Activated naive CD4-positive, alpha-beta T cell treated with anti-CD3 and anti-CD28 coated beads for 36 hours (primary cell): ENCODE data around the gene PLK3. TPM values are rescaled to one million over a fixed set of nuclear protein-coding genes. Genes with fewer than 3 reads are reported as not detected.
"Not testable (repeated sequence)": the region's sequence is repeated elsewhere in the genome, so short reads cannot be mapped to it uniquely, and the experiment has no call there.

ENCODE experiments used
- CTCF ChIA-PET: fragments of 350-600 bp; sonication (Branson Sonifier 250); formaldehyde crosslinking; loops from one replicate; lab custom pipeline; 2021; ENCODE audit warnings: antibody characterized with exemption; lab: Charles Lee
- DNase-seq: peaks from one replicate; pipeline ENCODE4 v3.0.0-alpha.2; 2020
- H3K27ac Mint-ChIP-seq: one replicate; pipeline ENCODE4 v1.8.0; 2021; ENCODE audit warnings: mild to moderate bottlenecking, mixed read lengths
- H3K27me3 Mint-ChIP-seq: one replicate; pipeline ENCODE4 v1.8.0; 2021; ENCODE audit warnings: low read depth, mixed read lengths
- H3K36me3 Mint-ChIP-seq: one replicate; pipeline ENCODE4 v1.8.0; 2021; ENCODE audit warnings: low read depth, mixed read lengths
- H3K4me1 Mint-ChIP-seq: one replicate; pipeline ENCODE4 v1.8.0; 2021; ENCODE audit warnings: low read depth, mixed read lengths
- H3K4me3 Mint-ChIP-seq: one replicate; pipeline ENCODE4 v1.8.0; 2021; ENCODE audit warnings: mild to moderate bottlenecking, moderate library complexity, mixed read lengths
- H3K9me3 Mint-ChIP-seq: one replicate; pipeline ENCODE4 v1.8.0; 2021; ENCODE audit warnings: mixed read lengths
- intact Hi-C: fragments of 100-400 bp; cut with micrococcal nuclease; formaldehyde crosslinking; loops from one replicate; pipeline ENCODE4 v1.15.1; 2023
- total RNA-seq, 2 experiments: library from RNA; stranded (reverse); gene quantifications; one replicate each; pipeline ENCODE4 v1.2.3, GENCODE V29; 2021

Gene PLK3
- total RNA-seq, 2 experiments from 2014 or later: 44.2 to 46.7 TPM

DNA sequence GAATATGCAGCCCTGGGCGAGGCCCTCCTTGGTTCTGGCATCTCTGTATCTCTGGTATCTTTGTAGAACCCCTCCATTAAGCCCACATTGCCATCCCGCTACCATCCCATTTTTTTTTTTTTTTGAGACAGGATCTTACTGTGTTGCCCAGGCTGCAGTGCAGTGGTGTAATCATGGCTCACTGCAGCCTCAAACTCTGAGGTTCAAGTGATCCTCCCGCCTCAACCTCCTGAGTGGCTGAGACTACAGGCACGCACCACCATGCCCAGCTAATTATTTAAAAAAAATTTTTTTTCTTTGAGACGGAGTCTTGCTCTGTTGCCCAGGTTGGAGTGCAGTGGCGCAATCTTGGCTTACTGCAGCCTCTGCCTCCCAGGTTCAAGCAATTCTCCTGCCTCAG is 24.2 kb downstream of the PLK3 start:
- H3K4me1 Mint-ChIP-seq: peaks cover 13% of the 10 kb centered on the region
- H3K27me3 Mint-ChIP-seq, H3K4me3 Mint-ChIP-seq, H3K36me3 Mint-ChIP-seq, DNase-seq, intact Hi-C loops, H3K27ac Mint-ChIP-seq, H3K9me3 Mint-ChIP-seq: not testable (repeated sequence)
- CTCF ChIA-PET: interaction anchor here (0.7 kb wide), 1 partner anchor 17 kb away, joined by 6 read pairs; the partner anchor contains the start of gene DYNLT4

DNA sequence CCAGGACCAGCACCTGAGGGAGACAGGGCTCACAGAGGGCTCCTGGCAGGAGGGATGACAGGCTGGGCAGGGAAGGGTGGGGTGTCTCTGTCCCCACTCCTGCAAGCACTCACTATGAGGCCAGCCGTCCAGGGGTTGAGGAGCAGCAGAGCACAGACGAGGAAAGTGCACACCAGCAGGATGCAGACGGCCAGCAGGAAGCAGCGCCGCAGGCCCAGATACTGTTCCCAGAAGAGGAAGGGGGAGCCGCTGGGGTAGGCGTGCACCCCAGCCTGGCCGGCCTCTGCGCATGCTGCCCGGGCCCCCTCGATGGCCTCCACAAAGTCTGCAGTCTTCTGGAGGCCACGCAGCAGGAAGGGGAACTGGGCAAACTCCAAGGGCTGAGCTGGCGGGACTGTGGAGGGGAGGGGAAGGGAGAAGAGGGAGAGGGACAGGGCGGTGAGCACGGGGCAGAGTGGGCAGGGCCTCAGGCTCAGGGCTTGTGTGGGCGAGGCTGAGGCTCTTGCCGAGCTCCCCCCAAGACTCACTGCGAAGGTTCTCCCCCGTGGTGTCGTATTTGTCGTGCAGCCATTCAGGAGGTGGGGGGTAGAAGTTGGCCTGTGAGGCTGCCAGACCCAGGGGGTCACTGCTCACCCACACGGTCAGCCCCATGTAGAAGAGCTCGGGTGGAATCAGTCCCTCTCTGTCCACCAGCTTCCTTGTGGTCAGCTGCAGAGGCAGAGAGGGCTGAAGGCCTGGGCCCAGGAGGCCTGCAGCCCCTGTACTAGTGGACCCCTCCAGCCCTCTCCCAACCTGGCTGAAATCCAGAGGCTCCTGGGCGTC is 26.4 kb downstream of the PLK3 start:
- H3K27me3 Mint-ChIP-seq: no peaks in the 10 kb centered on the region
- no peaks in the 10 kb centered on the region for H3K4me1 Mint-ChIP-seq
- intact Hi-C loops: no loop called here
- H3K27ac Mint-ChIP-seq: no peak overlapping the region
- no peaks in the 10 kb centered on the region for H3K36me3 Mint-ChIP-seq
- no peak for DNase-seq
- H3K9me3 Mint-ChIP-seq: no peaks in the 10 kb centered on the region
- H3K4me3 Mint-ChIP-seq: no peak overlapping the region
- CTCF ChIA-PET: interaction anchor here (0.6 to 1.1 kb wide), 3 partner anchors 18 to 26 kb away, joined by 3 to 4 read pairs (median 3); no protein-coding TSS in a partner anchor

DNA sequence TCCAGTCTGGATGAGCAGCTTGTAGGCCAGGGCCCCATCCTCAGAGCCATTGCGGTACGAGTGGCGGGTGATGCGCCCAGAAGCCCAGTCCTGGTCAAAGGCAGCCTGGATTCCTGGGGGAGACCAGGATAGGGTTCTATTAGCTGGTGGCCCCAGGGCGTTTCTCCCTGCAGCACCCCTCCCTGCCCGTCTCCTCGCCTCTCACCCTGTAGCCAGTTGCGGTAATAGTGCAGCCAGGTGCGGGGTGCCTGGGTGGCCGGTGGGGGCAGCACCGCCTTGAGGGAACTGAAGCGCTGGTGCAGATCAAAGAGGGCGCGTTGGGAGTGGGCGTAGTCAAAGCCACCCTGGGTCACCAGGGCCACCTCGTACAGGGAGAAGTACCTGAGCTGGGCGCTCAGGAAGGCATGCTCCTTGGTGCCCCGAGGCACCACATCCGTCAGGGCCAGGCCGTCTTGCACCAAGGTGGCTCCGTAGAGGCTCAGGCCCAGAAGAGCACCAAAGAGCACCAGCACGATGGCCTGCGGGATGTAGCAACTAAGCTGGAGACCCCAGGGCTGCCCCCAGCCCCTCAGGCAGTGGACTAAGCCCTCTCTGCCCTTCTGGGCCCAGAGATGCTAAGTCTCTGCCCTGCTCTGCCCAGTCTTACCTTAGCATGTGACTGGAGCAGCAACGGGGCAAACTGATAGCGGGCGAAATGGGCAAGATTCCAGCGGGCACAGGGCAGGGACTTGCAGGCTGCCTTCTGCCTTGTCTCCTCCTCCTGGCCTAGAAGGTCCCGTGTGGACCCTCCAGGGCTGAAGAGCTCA is 27.2 kb downstream of the PLK3 start:
- no peaks in the 10 kb centered on the region for H3K36me3 Mint-ChIP-seq
- no peak overlapping the region for H3K27ac Mint-ChIP-seq
- CTCF ChIA-PET: interaction anchor here (1.1 kb wide), 1 partner anchor 18 kb away, joined by 3 read pairs; no protein-coding TSS in a partner anchor
- no peaks in the 10 kb centered on the region for H3K4me1 Mint-ChIP-seq
- H3K27me3 Mint-ChIP-seq: no peaks in the 10 kb centered on the region
- no peak for DNase-seq
- H3K4me3 Mint-ChIP-seq: no peak overlapping the region
- intact Hi-C loops: no loop called here
- H3K9me3 Mint-ChIP-seq: no peaks in the 10 kb centered on the region

DNA sequence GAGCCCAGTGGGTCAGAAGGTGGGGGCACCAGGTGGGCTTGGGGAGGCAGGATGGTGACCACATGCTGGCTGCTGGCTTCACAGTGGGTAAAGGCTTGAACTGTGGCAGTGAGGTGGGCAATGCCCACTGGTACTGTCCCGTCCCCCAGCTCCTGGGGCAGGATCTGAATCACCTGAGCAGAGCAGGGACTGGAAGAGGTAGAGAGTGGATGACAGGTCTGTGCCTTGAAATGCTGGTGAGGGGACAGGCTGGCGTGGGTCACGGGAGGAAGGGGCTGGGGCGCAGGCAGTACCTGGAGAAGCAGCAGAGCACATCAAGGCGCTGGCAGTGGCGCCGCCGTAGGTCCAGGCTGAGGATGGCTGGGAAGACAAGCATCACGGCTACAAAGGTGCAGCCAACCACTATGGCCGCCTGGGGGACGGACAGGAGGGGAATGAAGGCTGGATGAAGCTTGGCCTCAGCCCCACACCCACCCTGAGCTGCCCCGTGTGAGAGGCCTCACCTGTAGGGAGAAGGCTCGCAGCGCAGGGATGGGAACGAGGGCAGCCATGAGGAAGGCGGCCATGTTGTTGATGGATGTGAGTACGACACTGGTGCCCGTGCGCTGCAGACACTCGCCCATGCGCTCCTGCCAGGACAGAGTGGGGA is 27.9 kb downstream of the PLK3 start:
- Mint-ChIP-seq H3K27me3 (no peaks in the 10 kb centered on the region), H3K4me1 (no peaks in the 10 kb centered on the region), H3K36me3 (no peaks in the 10 kb centered on the region), H3K4me3 (no peak overlapping the region), H3K27ac (no peak overlapping the region), H3K9me3 (no peaks in the 10 kb centered on the region)
- intact Hi-C loops: no loop called here
- CTCF ChIA-PET: interaction anchor here (1.1 to 1.6 kb wide), 2 partner anchors 19 to 110 kb away, joined by 3 read pairs; no protein-coding TSS in a partner anchor
- no peak for DNase-seq

DNA sequence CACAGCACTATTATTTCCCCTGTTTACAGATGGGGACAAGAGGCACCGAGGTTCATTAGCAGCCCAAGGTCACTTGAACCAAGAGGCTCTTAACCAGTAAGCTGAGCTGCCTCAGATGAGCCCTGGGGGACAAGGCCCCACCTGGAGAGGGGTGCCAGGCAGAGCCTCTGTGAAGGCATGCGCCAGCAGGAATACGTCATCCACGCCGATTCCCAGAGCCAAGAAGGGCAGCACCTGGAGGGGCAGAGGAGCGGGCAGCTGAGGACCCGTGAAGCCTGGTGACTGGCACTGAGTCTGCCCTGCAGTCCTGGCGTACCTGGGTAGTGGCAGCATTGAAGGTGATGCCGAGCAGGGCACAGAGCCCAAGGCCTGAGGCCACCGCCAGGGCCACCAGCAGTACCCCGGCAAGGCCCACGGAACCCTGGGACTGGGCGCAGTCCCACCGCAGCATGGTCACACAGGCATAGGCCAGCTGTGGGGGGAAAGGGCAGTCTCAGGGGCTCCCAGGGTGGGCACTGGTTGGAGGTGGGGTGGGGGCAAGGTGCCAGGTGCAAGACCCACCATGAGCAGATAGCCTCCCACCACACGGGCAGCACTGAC is 28.8 kb downstream of the PLK3 start:
- DNase-seq: no peak
- H3K4me3 Mint-ChIP-seq: no peak overlapping the region
- no peaks in the 10 kb centered on the region for H3K9me3 Mint-ChIP-seq
- no peaks in the 10 kb centered on the region for H3K36me3 Mint-ChIP-seq
- H3K27ac Mint-ChIP-seq: no peak overlapping the region
- intact Hi-C loops: no loop called here
- no peaks in the 10 kb centered on the region for H3K27me3 Mint-ChIP-seq
- CTCF ChIA-PET: interaction anchor here (1.6 kb wide), 1 partner anchor 111 kb away, joined by 3 read pairs; no protein-coding TSS in a partner anchor
- H3K4me1 Mint-ChIP-seq: no peaks in the 10 kb centered on the region

DNA sequence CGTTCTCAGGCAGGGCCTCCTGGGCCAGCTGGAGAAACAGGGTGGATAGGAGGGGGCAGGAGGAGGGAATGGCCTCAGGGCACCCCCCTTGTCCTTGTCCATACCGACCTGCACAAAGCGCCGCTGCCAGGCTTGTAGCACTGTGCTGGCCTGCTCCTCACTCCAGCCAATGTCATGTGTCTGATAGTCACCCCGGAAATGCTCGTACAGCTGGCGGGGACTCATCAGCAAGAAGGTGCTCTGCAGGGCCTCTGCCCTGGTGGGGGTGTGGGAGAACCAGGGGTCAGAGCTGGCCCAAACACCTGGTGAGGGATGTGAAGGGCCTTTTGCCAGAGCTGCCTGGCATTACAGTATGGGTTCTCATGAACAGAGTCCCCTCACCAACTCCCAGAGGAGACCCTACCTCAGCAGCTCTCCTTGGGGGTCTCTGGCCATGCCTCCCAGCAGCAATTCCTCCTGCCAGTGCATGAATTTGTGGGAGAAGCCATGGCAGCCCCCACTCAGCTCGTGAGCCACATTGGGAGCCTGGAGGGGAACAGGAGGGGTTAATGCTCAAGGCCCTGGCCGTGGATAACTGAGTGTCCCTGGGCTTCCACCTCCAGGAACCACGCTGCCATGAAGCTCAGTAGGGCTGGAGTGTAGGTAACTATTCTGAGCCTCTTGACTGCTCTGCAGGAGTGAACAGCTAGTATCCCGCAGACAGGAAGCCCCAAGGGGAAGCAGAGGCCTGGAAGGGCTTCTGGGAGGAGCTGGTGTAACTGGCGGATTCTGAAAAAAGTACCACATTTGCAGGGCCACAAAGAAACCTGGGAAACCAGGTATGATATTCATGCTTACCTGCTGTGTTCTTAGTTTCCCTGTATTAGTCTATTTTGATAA is 29.6 kb downstream of the PLK3 start:
- Mint-ChIP-seq H3K4me3 (no peak overlapping the region), H3K9me3 (no peaks in the 10 kb centered on the region), H3K27ac (no peak overlapping the region), H3K27me3 (no peaks in the 10 kb centered on the region), H3K4me1 (no peaks in the 10 kb centered on the region), H3K36me3 (no peaks in the 10 kb centered on the region)
- CTCF ChIA-PET: interaction anchor here (0.6 to 1.6 kb wide), 3 partner anchors 44 to 120 kb away, joined by 3 to 5 read pairs (median 5); no protein-coding TSS in a partner anchor
- intact Hi-C loops: no loop called here
- DNase-seq: no peak

DNA sequence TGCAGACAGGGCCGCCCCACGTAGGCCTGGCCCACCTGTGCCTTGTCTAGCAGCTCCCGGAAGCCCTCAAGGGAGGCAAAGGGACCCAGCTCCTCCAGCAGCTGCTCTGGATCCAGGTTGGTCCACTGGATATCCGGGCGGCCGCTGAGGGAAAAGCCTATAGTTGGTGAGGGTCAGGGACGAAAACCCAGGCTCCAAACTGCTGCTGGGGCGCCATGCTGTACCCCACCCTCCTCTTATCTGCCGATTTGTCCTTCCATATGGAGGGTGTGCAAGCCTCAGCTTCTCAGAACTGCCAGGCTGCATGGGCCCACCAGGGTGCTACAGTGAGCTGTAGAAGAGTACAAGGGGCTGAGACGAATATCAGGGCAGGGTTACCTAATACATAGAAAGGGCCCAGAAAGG is 30.7 kb downstream of the PLK3 start:
- CTCF ChIA-PET: interaction anchor here (0.6 to 1.6 kb wide), 2 partner anchors 46 to 90 kb away, joined by 4 to 5 read pairs; no protein-coding TSS in a partner anchor
- Mint-ChIP-seq H3K27ac (no peak overlapping the region), H3K4me3 (no peak overlapping the region), H3K27me3 (no peaks in the 10 kb centered on the region), H3K9me3 (no peaks in the 10 kb centered on the region), H3K4me1 (peaks cover 3% of the 10 kb centered on the region), H3K36me3 (no peaks in the 10 kb centered on the region)
- no peak for DNase-seq
- intact Hi-C loops: no loop called here

DNA sequence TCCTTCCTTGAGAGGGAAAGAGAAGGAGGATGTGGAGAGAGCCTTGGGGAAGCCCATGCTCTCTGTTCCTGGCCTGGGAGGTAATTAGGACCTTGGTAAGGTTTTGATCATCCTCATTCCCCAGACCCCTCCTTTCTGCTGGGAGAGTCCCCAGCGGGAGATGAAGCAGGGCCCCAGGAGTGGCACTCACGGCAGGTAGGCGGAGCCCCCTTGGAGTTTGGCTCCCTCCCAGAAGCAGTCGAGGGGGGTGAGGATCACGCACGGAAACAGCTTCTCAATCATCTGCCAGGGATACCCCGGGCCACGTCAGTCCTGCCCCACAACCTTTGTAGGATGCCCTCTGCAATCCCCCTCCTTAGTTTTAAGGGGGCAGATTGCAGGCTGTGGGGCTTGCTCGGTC is 31.3 kb downstream of the PLK3 start:
- no peak for DNase-seq
- intact Hi-C loops: no loop called here
- Mint-ChIP-seq H3K36me3 (no peaks in the 10 kb centered on the region), H3K4me3 (no peak overlapping the region), H3K9me3 (no peaks in the 10 kb centered on the region), H3K4me1 (peaks cover 5% of the 10 kb centered on the region), H3K27me3 (no peaks in the 10 kb centered on the region), H3K27ac (no peak overlapping the region)
- CTCF ChIA-PET: interaction anchor here (0.6 to 1.4 kb wide), 3 partner anchors 9 to 99 kb away, joined by 4 to 5 read pairs (median 4); no protein-coding TSS in a partner anchor

DNA sequence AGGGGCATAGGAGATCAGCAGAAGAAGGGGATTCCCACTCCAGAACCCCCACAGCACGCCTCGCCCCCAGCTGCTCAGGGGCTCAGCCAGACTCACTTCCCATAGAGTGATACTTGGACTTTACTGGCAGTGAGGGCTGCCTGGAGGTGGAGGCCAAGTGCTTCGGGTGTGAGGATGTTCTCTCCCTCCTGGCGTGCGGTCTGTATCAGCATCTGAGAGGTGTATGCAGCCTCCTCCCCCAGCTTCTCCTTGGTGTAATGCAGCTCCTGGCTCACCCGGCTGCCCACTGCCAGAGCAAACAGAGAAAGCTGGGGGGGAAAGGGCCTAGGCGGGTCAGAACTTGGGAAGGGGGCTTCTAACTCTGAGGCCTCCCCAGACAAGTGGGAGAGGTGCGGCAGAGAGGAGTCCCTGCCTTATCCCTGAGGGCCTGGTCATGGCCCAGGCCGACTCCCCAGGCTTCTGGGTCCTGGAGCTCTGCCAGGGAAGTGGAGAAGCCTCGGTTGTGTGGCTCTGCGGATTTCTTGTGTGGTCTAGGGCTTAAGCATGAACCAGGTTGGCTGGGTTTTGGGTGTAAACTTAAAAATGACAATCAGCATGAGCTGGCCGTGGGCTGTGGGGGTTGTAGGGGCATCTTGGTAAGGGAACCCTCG is 32.0 kb downstream of the PLK3 start:
- intact Hi-C loops: no loop called here
- DNase-seq: no peak
- CTCF ChIA-PET: interaction anchor here (0.6 to 1.4 kb wide), 3 partner anchors 9 to 99 kb away, joined by 4 to 5 read pairs (median 4); no protein-coding TSS in a partner anchor
- Mint-ChIP-seq H3K27ac (no peak overlapping the region), H3K9me3 (no peaks in the 10 kb centered on the region), H3K4me1 (peaks cover 5% of the 10 kb centered on the region), H3K27me3 (no peaks in the 10 kb centered on the region), H3K4me3 (no peak overlapping the region), H3K36me3 (no peaks in the 10 kb centered on the region)

DNA sequence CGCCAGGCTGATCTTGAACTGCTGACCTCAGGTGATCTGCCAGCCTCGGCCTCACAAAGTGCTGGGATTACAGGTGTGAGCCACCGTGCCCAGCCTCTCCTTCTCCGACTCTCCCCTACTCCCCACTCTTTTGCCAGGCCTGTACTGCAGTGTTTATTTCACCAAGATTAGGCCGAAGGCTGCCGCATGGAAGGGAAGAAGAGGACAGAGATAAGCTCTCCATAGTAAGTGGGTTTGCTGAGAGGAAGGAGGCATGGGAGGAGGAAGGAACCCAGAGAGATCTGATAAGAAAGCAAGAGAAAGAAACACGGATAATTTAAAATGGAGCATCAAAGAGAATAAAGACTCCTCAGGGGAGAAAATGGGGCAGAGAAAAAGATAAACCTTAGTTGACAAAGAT is 34.2 kb downstream of the PLK3 start:
- CTCF ChIA-PET: interaction anchor here (0.7 to 2.2 kb wide), 5 partner anchors 15 to 611 kb away, joined by 3 to 7 read pairs (median 3); no protein-coding TSS in a partner anchor
- Mint-ChIP-seq H3K27ac (no peak overlapping the region), H3K4me3 (no peak overlapping the region), H3K4me1 (peaks cover 5% of the 10 kb centered on the region), H3K36me3 (no peaks in the 10 kb centered on the region), H3K9me3 (no peaks in the 10 kb centered on the region), H3K27me3 (peaks cover under 1% of the 10 kb centered on the region)
- no peak for DNase-seq
- intact Hi-C loops: no loop called here
